ENCODE results near the gene ZNF862. TPM values are rescaled to one million over a fixed set of nuclear protein-coding genes. Genes with fewer than 3 reads are reported as not detected.

The ZNF862 gene
- total and polyA plus RNA-seq, 10 of the 15 experiments (the other 5 are each of a cell fraction or from before 2014, with no cell fraction given): 0.49 to 7.7 (median 3.5) TPM

GRCh38 chr7:149878523-149878921, 40.3 kb downstream of the ZNF862 start:
- Histone ChIP-seq H3K4me3 (no peak overlapping the region), H3K9me3 (replicated peaks; ENCODE audit: control insufficient read depth, insufficient read depth, low read length) (no peaks in the 10 kb centered on the region), H2AFZ (ENCODE audit: control insufficient read depth, low read depth, low read length) (no peak overlapping the region), H3K36me3 (ENCODE audit: control insufficient read depth in 2 of 2, insufficient read depth in 2 of 2, low read length in 1 of 2) (no peaks in the 10 kb centered on the region; a peak in 2 of 4 replicates), H3K27me3 (replicated peaks in 1 of 2; ENCODE audit: control insufficient read depth in 2 of 2, insufficient read depth in 2 of 2, low read length in 1 of 2) (no peaks in the 10 kb centered on the region), H3K9ac (ENCODE audit: control insufficient read depth, insufficient read depth, low read length) (no peak overlapping the region), H3K27ac (ENCODE audit: control insufficient read depth, insufficient read depth) (no peak overlapping the region), H3K4me2 (ENCODE audit: control insufficient read depth, insufficient read depth) (no peak overlapping the region), H3K79me2 (ENCODE audit: control insufficient read depth, insufficient read depth, low read length) (peaks cover 4% of the 10 kb centered on the region; the same call in 1 of the 2 replicates), H3K4me1 (ENCODE audit: control insufficient read depth, insufficient read depth, low read length) (peaks cover 13% of the 10 kb centered on the region), H4K20me1 (ENCODE audit: control insufficient read depth, insufficient read depth) (no peaks in the 10 kb centered on the region)
- DNase-seq (ENCODE audit: low read depth, low spot score) (no peak), ATAC-seq (no peak), FAIRE-seq (no peak)
- TF ChIP-seq MTA3 (IDR thresholded peaks at IDR 0.05; ENCODE audit: borderline replicate concordance, low read length) (no peak), ELK1 (IDR thresholded peaks at IDR 0.05; ENCODE audit: low read depth, low read length) (no peak), HDAC6 (IDR thresholded peaks at IDR 0.05; ENCODE audit: unreplicated experiment) (no peak), MXI1 (IDR thresholded peaks at IDR 0.05; ENCODE audit: low read depth, low read length) (no peak), BCL11A (IDR thresholded peaks at IDR 0.05; ENCODE audit: low read depth, low read length) (no peak), ZNF687 (IDR thresholded peaks at IDR 0.05) (no peak), CHD4 (IDR thresholded peaks at IDR 0.05) (no peak)
- CTCF ChIA-PET: interaction anchor here (0.6 kb wide), 1 partner anchor 642 kb away, joined by 3 read pairs; no protein-coding TSS in a partner anchor
- SMC1A ChIA-PET (ENCODE audit: uncharacterized antibody, unreplicated experiment): no interaction called here
- RAD21 ChIA-PET (ENCODE audit: unreplicated experiment): no interaction called here
- WGBS (ENCODE audit: insufficient coverage, insufficient replicate concordance, low lambda C conversion rate, missing lambda C conversion rate): 94% methylated on average over 7 of the region's 13 CpGs
- in situ Hi-C loops (cut with MboI) (no loop called here), intact Hi-C loops (cut with micrococcal nuclease; ENCODE audit: unreplicated experiment) (no loop called here)
- no TSS peak for BruUV-seq (replicated peaks)
- POLR2A ChIA-PET: no interaction called here

Measured in GM12878 (cell line).